ENCODE measurements around the gene JMJD1C.

- TF ChIP-seq ZNF274 (IDR thresholded peaks at IDR 0.05; ENCODE audit: low read depth, low read length) (no peak), YY1 (IDR thresholded peaks at IDR 0.05; ENCODE audit: insufficient read depth, insufficient read length) (no peak)
These were observed 199.1 kb downstream of the JMJD1C start for GRCh38 chr10:63266391-63267316.

All from NT2/D1 (cell line).